Fibroblast of villous mesenchyme (primary cell): Measurements from ENCODE around the gene PRR16. TPM values are rescaled to one million over a fixed set of nuclear protein-coding genes. Genes with fewer than 3 reads are reported as not detected.

Source experiments
- DNase-seq: peaks from one replicate; pipeline ENCODE4 v3.0.0-alpha.2; 2010; ENCODE audit warnings: low read depth
- H3K4me3 ChIP-seq: 2 replicates; pipeline ENCODE4 v1.5.1; 2011; ENCODE audit warnings: low read depth, mild to moderate bottlenecking, low read length
- CTCF ChIP-seq: IDR thresholded peaks from 2 replicates; pipeline ENCODE4 v1.5.1; 2012; ENCODE audit warnings: low read depth, mild to moderate bottlenecking, low read length; ENCODE audit not compliant: insufficient read depth
- total RNA-seq: library from RNA; depleted of rRNA; stranded (reverse); fragments of >200 nt; gene quantifications from 2 replicates; pipeline ENCODE4 v1.2.3, GENCODE V29; 2012

The PRR16 gene
- total RNA-seq, 1 donor: 22.0 TPM

- no peak for DNase-seq
- no peak overlapping the region for H3K4me3 ChIP-seq
- no peak for TF ChIP-seq CTCF
Observed at GRCh38 chr5:120682851-120683250, 218.8 kb downstream of the PRR16 start.

GRCh38 chr5:120683580-120683979 lies 219.5 kb downstream of the PRR16 start:
- DNase-seq: peak; percentile 36
- TF ChIP-seq CTCF: no peak
- no peak overlapping the region for H3K4me3 ChIP-seq

- DNase-seq: peak; percentile 17
- H3K4me3 ChIP-seq: no peak overlapping the region
- TF ChIP-seq CTCF: peak; percentile 7
Observed at GRCh38 chr5:120684213-120684612, 220.1 kb downstream of the PRR16 start.

- no peak overlapping the region for H3K4me3 ChIP-seq
- TF ChIP-seq CTCF: peak; percentile 40
- DNase-seq: peak; percentile 10
Observed at GRCh38 chr5:120684749-120685415, 220.8 kb downstream of the PRR16 start.

- no peak overlapping the region for H3K4me3 ChIP-seq
- no peak for TF ChIP-seq CTCF
- no peak for DNase-seq
Observed at GRCh38 chr5:120690621-120691407, 226.7 kb downstream of the PRR16 start.

GRCh38 chr5:120692325-120692724 lies 228.2 kb downstream of the PRR16 start:
- TF ChIP-seq CTCF: no peak
- no peak overlapping the region for H3K4me3 ChIP-seq
- no peak for DNase-seq
